Stimulated activated CD4-positive, alpha-beta T cell treated with anti-CD3 and anti-CD28 coated beads, Interleukin-4, amount 100 ng/mL, for 4 hours (primary cell): ENCODE results near the gene UBE2K.
"Not testable (repeated sequence)": the region's sequence is repeated elsewhere in the genome, so short reads cannot be mapped to it uniquely, and the experiment has no call there.

Source experiments
- DNase-seq, 2 experiments: peaks; one replicate each; pipeline ENCODE4 v3.0.0-alpha.2; 2020

Gene UBE2K

GRCh38 chr4:39698424-39699009, 581 bp downstream of the UBE2K start:
- peak; percentile 25 to 43 for DNase-seq

DNA sequence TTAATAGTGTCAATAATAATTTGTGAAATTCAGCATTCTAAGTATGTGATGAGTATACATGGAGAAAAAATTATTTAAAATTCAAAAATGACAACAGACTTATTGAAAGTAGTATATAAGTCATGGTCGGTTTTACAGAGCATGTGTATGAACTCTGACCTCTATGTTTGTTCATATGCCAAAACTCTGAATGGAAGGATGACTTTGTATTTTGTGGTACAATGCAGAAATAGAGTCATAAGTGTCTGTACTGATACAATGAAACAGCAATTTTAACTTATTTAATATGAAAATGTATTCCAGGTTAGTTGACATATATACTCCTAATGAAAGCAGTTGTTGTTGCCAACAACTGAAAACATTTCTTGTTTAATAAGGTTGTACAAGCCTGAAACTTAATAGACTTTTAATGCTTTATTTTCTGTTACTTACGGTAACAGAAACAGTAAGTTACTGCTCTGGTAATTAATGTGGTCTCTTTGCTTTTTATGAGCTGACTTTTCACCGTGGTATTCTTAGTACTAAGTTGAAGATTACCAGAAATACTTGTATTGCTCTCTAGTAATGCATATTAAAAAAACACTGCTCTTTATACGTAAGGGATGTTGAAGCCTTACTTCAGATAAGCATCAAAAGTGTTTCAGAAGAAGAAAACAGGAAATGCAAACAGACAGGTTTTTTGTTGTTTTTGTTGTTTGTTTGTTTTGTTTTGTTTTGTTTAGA, 1.9 kb downstream of the UBE2K start:
- no peak for DNase-seq

DNA sequence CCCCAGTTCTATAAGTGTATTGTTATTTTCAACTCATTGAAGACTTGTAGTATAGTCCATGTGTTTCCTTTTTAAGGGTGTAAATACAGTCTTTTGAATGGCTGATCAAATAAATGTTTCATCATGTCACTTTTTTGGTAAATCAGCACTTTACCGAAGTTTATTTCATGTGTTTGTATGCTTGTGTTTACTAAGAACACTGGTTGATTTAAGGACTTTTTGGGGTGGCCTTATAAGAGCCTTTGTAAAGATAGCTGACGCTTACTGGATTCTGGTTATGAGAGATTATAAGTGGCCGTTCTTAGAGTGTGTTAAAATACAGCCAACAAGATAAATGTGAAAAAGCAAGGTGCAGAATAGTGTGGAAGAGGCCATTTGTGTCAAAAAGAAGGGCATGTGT, 2.6 kb downstream of the UBE2K start:
- DNase-seq: no peak

GRCh38 chr4:39702716-39703115, 4.8 kb downstream of the UBE2K start:
- DNase-seq: no peak

DNA sequence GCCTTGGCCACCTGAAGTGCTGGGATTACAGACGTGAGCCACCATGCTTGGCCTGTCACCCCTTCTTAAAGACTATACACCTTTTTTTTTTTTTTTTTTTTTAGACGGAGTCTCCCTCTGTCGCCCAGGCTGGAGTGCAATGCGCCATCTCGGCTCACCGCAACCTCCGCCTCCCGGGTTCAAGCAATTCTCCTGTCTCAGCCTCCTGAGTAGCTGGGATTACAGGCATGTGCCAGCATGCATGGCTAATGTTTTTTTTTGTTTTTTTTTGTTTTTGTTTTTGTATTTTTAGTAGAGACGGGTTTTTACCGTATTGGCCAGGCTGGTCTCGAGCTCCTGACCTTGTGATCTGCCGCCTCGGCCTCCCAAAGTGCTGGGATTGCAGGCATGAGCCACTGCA, 6.9 kb downstream of the UBE2K start:
- not testable (repeated sequence) for DNase-seq

DNA sequence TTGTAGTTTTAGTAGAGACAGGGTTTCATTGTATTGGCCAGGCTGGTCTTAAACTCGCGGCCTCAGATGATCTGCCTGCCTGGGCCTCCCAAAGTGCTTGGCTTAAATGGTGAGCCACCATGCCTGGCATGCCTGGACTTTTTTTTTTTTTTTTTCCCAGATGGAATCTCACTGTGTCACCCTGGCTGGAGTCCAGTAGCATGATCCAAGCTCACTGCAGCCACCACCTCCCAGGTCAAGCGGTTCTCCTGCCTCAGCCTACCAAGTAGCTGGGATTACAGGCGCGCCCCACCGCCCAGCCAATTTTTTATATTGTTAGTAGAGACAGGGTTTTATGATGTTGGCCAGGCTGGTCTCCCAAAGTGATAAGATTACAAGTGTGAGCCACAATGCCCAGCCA, 8.4 kb downstream of the UBE2K start:
- DNase-seq: no peak

GRCh38 chr4:39706741-39707511, 9.0 kb downstream of the UBE2K start:
- DNase-seq: no peak

GRCh38 chr4:39710098-39710896, 12.4 kb downstream of the UBE2K start:
- no peak for DNase-seq

DNA sequence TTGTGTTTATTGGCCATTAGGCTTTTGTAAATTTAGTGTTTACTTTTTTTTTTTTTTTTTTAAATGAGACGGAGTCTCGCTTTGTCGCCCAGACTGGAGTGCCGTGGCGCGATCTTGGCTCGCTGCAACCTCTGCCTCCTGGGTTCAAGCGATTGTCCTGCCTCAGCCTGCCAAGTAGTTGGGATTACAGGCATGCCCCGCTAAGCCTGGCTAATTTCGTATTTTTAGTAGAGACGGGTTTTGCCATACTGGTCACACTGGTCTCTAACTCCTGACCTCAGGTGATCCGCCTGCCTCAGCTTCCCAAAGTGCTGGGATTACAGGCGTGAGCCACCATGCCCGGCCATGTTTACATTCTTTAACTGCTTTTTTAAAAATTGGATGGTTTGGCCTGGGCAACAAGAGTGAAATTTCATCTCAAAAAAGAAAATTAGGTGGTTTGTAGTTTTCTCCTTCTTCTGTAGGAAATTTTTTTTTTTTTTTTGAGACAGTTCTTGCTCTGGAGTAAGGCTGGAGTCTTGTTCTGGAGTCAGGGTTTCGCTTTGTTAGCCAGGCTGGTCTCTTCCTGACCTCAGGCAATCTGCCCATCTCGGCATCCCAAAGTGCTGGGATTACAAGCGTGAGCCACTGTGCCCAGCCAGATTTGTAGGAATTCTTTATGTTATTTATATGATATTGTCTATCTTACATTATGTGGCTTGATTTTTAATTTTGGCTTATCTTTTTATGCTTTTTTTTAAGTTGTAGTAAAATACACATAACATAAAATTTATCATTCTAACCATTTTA, 15.1 kb downstream of the UBE2K start:
- DNase-seq: no peak

DNA sequence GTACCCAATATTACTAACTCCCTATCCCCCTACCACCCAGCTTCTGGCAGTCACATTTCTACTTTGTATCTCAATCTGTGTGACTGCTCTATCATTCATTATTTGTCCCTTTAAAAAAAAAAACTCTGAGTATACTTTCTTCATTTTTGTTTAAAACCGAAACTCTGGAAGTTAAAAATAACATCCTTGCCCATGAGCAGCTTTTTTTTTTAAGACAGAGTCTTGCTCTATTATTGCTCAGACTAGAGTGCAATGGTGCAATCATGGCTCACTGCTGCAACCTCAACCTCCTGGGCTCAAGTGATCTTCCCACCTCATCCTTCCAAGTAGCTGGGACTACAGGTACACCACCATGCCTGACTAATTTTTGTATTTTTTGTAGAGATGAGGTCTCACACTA, 15.8 kb downstream of the UBE2K start:
- no peak for DNase-seq

DNA sequence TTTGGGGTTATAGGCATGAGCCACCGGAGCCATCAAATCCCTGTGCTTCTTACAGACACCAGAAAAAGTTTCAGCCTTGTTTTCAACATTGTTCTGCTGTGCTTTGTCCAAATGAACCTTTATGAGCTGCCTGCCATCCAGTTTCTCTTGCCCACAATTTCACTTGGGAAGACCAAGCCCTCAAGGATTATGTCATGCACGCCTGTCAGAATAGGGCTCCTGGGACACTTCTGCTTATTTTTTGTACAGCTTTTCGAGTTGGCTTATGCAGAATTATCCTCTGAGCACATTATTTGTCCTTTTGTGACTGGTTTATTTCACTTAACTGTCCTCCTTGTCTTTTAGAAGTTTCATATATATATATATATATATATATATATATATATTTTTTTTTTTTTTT, 16.2 kb downstream of the UBE2K start:
- DNase-seq: no peak

DNA sequence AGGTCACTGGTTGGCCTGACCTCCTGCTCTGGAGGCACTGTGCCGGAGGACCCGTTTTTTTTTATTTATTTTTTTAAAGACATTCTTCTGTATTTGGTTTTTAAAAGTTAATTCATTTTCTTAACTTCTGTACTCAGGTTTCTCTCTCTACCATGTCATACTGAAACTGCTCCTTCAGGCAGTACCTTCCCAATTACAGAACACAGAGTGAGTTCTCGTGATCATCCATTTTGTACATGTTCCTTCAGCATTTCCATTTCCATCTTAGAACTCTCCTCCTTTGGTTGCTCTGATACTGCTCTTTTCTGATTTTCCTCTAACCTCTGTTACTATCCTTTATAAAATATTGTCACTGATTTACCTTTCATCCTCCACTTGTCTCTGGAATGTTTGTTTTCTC, 17.9 kb downstream of the UBE2K start:
- DNase-seq: no peak

DNA sequence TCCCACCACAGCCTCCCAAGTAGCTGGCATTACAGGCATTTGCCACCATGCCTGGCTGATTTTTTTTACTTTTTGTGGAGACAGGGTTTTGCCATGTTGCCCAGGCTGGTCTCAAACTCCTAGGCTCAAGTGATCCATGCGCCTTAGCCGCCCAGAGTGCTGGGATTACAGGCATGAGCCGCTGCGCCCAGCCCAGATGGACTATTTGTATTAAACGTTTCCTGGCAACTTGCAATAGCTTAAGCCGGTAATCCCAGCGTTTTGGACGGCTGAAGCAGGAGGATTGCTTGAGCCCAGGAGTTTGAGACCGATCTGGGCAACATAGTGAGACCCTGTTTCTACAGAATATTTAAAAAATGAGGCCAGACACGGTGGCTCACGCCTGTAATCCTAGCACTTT, 18.4 kb downstream of the UBE2K start:
- DNase-seq: no peak

DNA sequence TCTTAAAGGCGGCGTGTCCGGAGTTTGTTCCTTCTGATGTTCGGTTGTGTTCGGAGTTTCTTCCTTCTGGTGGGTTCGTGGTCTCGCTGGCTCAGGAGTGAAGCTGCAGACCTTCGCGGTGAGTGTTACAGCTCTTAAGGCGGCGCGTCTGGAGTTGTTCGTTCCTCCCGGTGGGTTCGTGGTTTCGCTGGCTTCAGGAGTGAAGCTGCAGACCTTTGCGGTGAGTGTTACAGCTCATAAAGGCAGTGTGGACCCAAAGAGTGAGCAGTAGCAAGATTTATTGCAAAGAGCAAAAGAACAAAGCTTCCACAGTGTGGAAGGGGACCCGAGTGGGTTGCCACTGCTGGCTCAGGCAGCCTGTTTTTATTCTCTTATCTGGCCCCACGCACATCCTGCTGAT, 19.8 kb downstream of the UBE2K start:
- not testable (repeated sequence) for DNase-seq

GRCh38 chr4:39718366-39719323, 20.7 kb downstream of the UBE2K start:
- no peak for DNase-seq

- no peak for DNase-seq
These were observed 22.1 kb downstream of the UBE2K start for GRCh38 chr4:39719804-39720580.

- DNase-seq: not testable (repeated sequence)
These were observed 23.3 kb downstream of the UBE2K start for GRCh38 chr4:39721273-39721672.

DNA sequence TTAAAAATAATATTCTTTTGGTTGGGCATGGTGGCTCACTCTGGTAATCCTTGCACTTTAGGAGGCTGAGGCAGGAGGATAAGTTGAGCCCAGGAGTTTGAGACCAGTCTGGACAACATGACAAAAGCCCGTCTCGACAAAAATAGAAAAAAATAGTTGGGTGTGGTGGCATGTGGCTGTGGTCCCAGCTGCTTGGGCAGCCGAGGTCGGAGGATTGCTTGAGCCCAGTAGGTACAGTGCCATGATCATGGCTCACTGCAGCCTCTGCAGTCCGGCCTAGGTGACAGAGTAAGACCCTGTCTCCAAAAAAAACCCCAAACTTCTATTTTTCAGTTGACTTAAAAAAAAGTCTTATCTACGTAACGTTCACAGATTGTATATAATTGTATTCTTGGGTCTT, 23.9 kb downstream of the UBE2K start:
- no peak for DNase-seq

- no peak for DNase-seq
These were observed 31.6 kb downstream of the UBE2K start for GRCh38 chr4:39729557-39729956.

- no peak for DNase-seq
These were observed 32.1 kb downstream of the UBE2K start for GRCh38 chr4:39730072-39730471.
